Neural progenitor cell (in vitro differentiated cells): ENCODE results near the gene QSER1. TPM values are rescaled to one million over a fixed set of nuclear protein-coding genes. Genes with fewer than 3 reads are reported as not detected.

ENCODE experiments used
- DNase-seq: peaks from one replicate; pipeline ENCODE4 v3.0.0-alpha.2; 2016; ENCODE audit warnings: low spot score
- H2AFZ ChIP-seq: fragments of 200-600 bp; sonication (generic); replicated peaks from 2 replicates; pipeline ENCODE4 v1.6.1; 2016; ENCODE audit warnings: antibody characterized with exemption
- H3F3A ChIP-seq: fragments of 200-600 bp; sonication (generic); 2 replicates; pipeline ENCODE4 v1.6.1; 2016; ENCODE audit warnings: antibody characterized with exemption, low read depth
- H3K27ac ChIP-seq: fragments of 200-600 bp; sonication (generic); 2 replicates; pipeline ENCODE4 v1.5.1; 2016; ENCODE audit warnings: mild to moderate bottlenecking
- H3K27me3 ChIP-seq: fragments of 200-600 bp; sonication (generic); 2 replicates; pipeline ENCODE4 v1.6.1; 2016; ENCODE audit warnings: mild to moderate bottlenecking, moderate library complexity
- H3K36me3 ChIP-seq: fragments of 200-600 bp; sonication (generic); 2 replicates; pipeline ENCODE4 v1.5.1; 2016
- H3K4me1 ChIP-seq: fragments of 200-600 bp; sonication (generic); 2 replicates; pipeline ENCODE4 v1.6.1; 2016; ENCODE audit warnings: mixed run types
- H3K4me2 ChIP-seq: fragments of 200-600 bp; sonication (generic); 2 replicates; pipeline ENCODE4 v1.6.1; 2016
- H3K4me3 ChIP-seq: fragments of 200-600 bp; sonication (generic); 2 replicates; pipeline ENCODE4 v1.5.1; 2016
- H3K79me2 ChIP-seq: fragments of 200-600 bp; sonication (generic); 2 replicates; pipeline ENCODE4 v1.6.1; 2016; ENCODE audit warnings: low read depth
- H3K9ac ChIP-seq: fragments of 200-600 bp; sonication (generic); 2 replicates; pipeline ENCODE4 v1.6.1; 2016
- H3K9me3 ChIP-seq: fragments of 200-600 bp; sonication (generic); 2 replicates; pipeline ENCODE4 v1.5.1; 2016; ENCODE audit warnings: low read depth
- H4K20me1 ChIP-seq: fragments of 200-600 bp; sonication (generic); 2 replicates; pipeline ENCODE4 v1.6.1; 2016; ENCODE audit warnings: low read depth
- H3K27ac Mint-ChIP-seq: 3 replicates; pipeline ENCODE4 v1.8.0; 2021; ENCODE audit warnings: mixed read lengths
- H3K27me3 Mint-ChIP-seq: 2 replicates; pipeline ENCODE4 v1.8.0; 2022; ENCODE audit warnings: low read depth, mild to moderate bottlenecking, inconsistent platforms, moderate library complexity, mixed read lengths; ENCODE audit not compliant: insufficient read depth
- H3K36me3 Mint-ChIP-seq: 3 replicates; pipeline ENCODE4 v1.8.0; 2021; ENCODE audit warnings: mixed read lengths
- H3K4me1 Mint-ChIP-seq: 3 replicates; pipeline ENCODE4 v1.8.0; 2021; ENCODE audit warnings: mixed read lengths
- H3K4me3 Mint-ChIP-seq: 3 replicates; pipeline ENCODE4 v1.8.0; 2021; ENCODE audit warnings: mild to moderate bottlenecking, moderate library complexity, mixed read lengths
- H3K9me3 Mint-ChIP-seq: 3 replicates; pipeline ENCODE4 v1.8.0; 2020; ENCODE audit warnings: mixed read lengths
- EZH2 ChIP-seq: fragments of 200-600 bp; sonication (generic); IDR thresholded peaks from 2 replicates; pipeline ENCODE4 v1.6.1; 2017; ENCODE audit warnings: antibody characterized with exemption, mild to moderate bottlenecking, moderate library complexity
- EZH2phosphoT487 ChIP-seq: fragments of 200-600 bp; sonication (generic); IDR thresholded peaks from 2 replicates; pipeline ENCODE4 v1.6.1; 2017; ENCODE audit warnings: antibody characterized with exemption
- total RNA-seq: library from RNA; depleted of rRNA; stranded (reverse); fragments of >200 nt; gene quantifications from 2 replicates; pipeline ENCODE4 v1.2.3, GENCODE V29; 2015; ENCODE audit warnings: low replicate concordance
- TF ChIP-seq, protein P1 (sequence below): fragments of 200-600 bp; sonication (generic); IDR thresholded peaks from 2 replicates; pipeline ENCODE4 v1.5.1; 2017; ENCODE audit warnings: antibody characterized with exemption, mild to moderate bottlenecking

Gene QSER1
- total RNA-seq, 1 donor from 2014 or later, result 79.2 TPM

DNA sequence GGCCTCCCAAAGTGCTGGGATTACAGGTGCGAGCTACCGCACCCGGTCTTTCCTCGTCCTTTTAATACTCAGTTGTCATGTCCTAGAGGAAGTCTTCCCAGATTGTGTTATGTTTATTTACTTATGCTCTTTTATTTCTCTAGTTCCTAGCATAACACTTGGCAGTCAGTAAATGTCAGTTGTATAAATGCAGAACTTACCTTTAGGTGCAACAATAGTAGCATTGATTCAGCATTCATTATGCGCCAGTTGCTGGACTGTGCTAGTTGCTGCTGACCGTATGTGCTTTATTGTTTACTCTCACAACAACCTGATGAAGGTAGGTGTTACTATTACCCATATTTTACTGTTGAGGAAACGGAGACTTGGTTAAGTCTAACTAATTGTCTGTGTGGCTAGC, 20.8 kb downstream of the QSER1 start:
- H3K36me3 ChIP-seq, result no peaks in the 10 kb centered on the region
- no peak for DNase-seq
- H3K27me3 ChIP-seq, result no peaks in the 10 kb centered on the region
- no peaks in the 10 kb centered on the region for H3F3A ChIP-seq
- no peaks in the 10 kb centered on the region for H3K4me1 ChIP-seq
- peaks cover 10% of the 10 kb centered on the region for H3K9me3 Mint-ChIP-seq
- H3K36me3 Mint-ChIP-seq, result peaks cover 29% of the 10 kb centered on the region
- H3K4me3 ChIP-seq, result no peak overlapping the region
- TF ChIP-seq EZH2phosphoT487, result no peak
- TF ChIP-seq EZH2, result no peak
- TF ChIP-seq, protein P1, sequence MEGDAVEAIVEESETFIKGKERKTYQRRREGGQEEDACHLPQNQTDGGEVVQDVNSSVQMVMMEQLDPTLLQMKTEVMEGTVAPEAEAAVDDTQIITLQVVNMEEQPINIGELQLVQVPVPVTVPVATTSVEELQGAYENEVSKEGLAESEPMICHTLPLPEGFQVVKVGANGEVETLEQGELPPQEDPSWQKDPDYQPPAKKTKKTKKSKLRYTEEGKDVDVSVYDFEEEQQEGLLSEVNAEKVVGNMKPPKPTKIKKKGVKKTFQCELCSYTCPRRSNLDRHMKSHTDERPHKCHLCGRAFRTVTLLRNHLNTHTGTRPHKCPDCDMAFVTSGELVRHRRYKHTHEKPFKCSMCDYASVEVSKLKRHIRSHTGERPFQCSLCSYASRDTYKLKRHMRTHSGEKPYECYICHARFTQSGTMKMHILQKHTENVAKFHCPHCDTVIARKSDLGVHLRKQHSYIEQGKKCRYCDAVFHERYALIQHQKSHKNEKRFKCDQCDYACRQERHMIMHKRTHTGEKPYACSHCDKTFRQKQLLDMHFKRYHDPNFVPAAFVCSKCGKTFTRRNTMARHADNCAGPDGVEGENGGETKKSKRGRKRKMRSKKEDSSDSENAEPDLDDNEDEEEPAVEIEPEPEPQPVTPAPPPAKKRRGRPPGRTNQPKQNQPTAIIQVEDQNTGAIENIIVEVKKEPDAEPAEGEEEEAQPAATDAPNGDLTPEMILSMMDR, result no peak
- H3K4me3 Mint-ChIP-seq, result no peak overlapping the region
- H3K27ac ChIP-seq, result no peak overlapping the region
- peaks cover 25% of the 10 kb centered on the region for H4K20me1 ChIP-seq
- no peaks in the 10 kb centered on the region for H3K9me3 ChIP-seq
- H3K4me2 ChIP-seq, result no peak overlapping the region
- H3K79me2 ChIP-seq, result peaks cover 100% of the 10 kb centered on the region
- H2AFZ ChIP-seq, result no peak overlapping the region
- no peaks in the 10 kb centered on the region for H3K27me3 Mint-ChIP-seq
- no peak overlapping the region for H3K9ac ChIP-seq
- no peaks in the 10 kb centered on the region for H3K4me1 Mint-ChIP-seq
- no peak overlapping the region for H3K27ac Mint-ChIP-seq

DNA sequence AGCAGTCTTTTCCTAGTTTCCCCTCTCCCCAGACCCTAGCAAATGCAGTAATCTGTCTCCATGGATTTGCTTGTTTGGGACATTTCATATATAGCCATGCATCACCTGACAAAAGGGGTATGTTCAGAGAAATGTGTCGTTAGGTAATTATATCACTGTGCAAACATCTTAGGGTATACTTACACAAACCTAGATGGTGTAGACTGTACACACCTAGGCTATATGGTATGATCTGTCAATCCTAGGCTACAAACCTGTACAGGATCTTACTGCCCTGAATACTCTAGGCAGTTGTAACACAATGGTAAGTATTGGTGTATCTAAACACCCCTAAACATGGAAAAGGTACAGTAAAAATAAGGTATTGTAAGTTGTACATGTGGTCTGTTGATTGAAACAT, 23.8 kb downstream of the QSER1 start:
- H3K4me1 Mint-ChIP-seq, result no peaks in the 10 kb centered on the region
- no peak overlapping the region for H3K4me3 Mint-ChIP-seq
- H3K36me3 Mint-ChIP-seq, result peaks cover 36% of the 10 kb centered on the region
- H3K79me2 ChIP-seq, result peaks cover 100% of the 10 kb centered on the region
- H2AFZ ChIP-seq, result no peak overlapping the region
- DNase-seq, result no peak
- no peak overlapping the region for H3K27ac ChIP-seq
- TF ChIP-seq, protein P1, result no peak
- TF ChIP-seq EZH2, result no peak
- no peak for TF ChIP-seq EZH2phosphoT487
- no peak overlapping the region for H3K4me3 ChIP-seq
- peaks cover 6% of the 10 kb centered on the region for H3K9me3 Mint-ChIP-seq
- H3K36me3 ChIP-seq, result no peaks in the 10 kb centered on the region
- H3F3A ChIP-seq, result no peaks in the 10 kb centered on the region
- H4K20me1 ChIP-seq, result peaks cover 9% of the 10 kb centered on the region
- H3K27ac Mint-ChIP-seq, result no peak overlapping the region
- no peak overlapping the region for H3K4me2 ChIP-seq
- H3K4me1 ChIP-seq, result no peaks in the 10 kb centered on the region
- H3K9ac ChIP-seq, result no peak overlapping the region
- no peaks in the 10 kb centered on the region for H3K27me3 ChIP-seq
- no peaks in the 10 kb centered on the region for H3K9me3 ChIP-seq
- no peaks in the 10 kb centered on the region for H3K27me3 Mint-ChIP-seq

DNA sequence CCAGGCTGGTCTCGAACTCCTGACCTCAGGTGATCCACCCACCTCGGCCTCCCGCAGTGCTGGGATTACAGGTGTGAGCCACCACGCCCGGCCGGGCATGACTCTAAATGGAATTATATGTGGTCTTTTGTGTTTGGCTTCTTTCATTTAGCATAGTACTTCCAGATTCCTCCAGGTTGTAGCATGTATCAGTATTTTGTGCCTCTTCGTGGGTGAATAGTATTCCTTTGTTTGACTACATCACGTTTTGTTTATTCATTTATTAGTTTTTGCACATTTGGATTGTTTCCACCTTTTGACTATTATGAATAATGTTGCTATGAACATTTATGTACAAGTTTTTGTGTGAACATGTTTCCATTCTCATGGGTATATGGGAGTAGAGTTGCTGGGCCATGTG, 24.4 kb downstream of the QSER1 start:
- Histone ChIP-seq H3K79me2 (peaks cover 100% of the 10 kb centered on the region), H3K9me3 (no peaks in the 10 kb centered on the region), H3K36me3 (no peaks in the 10 kb centered on the region), H3K27ac (no peak overlapping the region), H3K4me1 (no peaks in the 10 kb centered on the region), H3K27me3 (no peaks in the 10 kb centered on the region), H4K20me1 (peaks cover 9% of the 10 kb centered on the region), H3K4me2 (no peak overlapping the region), H2AFZ (no peak overlapping the region), H3K4me3 (no peak overlapping the region), H3K9ac (no peak overlapping the region), H3F3A (no peaks in the 10 kb centered on the region)
- H3K27ac Mint-ChIP-seq, result no peak overlapping the region
- no peak for DNase-seq
- H3K36me3 Mint-ChIP-seq, result peaks cover 35% of the 10 kb centered on the region
- no peaks in the 10 kb centered on the region for H3K27me3 Mint-ChIP-seq
- peaks cover 6% of the 10 kb centered on the region for H3K9me3 Mint-ChIP-seq
- TF ChIP-seq EZH2phosphoT487 (no peak), EZH2 (no peak)
- TF ChIP-seq, protein P1, result no peak
- no peaks in the 10 kb centered on the region for H3K4me1 Mint-ChIP-seq
- H3K4me3 Mint-ChIP-seq, result no peak overlapping the region
